H9 (cell line): ENCODE data around the gene KREMEN1. TPM values are rescaled to one million over a fixed set of nuclear protein-coding genes. Genes with fewer than 3 reads are reported as not detected.

Experiments
- DNase-seq: peaks from one replicate; pipeline ENCODE4 v3.0.0-alpha.2; 2017
- H2AFZ ChIP-seq: one replicate; pipeline ENCODE4 v1.6.1; 2013; ENCODE audit warnings: mild to moderate bottlenecking, low read length, control low read depth, moderate library complexity
- H2AK5ac ChIP-seq: 2 replicates; pipeline ENCODE4 v1.6.1; 2013; ENCODE audit warnings: low read length, control low read depth, mixed read lengths; ENCODE audit not compliant: insufficient read length
- H2BK120ac ChIP-seq: one replicate; pipeline ENCODE4 v1.6.1; 2013; ENCODE audit warnings: low read depth, mild to moderate bottlenecking, low read length, control low read depth, inconsistent platforms; ENCODE audit not compliant: poor library complexity, severe bottlenecking
- H2BK12ac ChIP-seq: 2 replicates; pipeline ENCODE4 v1.6.1; 2013; ENCODE audit warnings: low read length, control low read depth, mixed read lengths, low read depth; ENCODE audit not compliant: insufficient read length
- H2BK15ac ChIP-seq: 2 replicates; pipeline ENCODE4 v1.6.1; 2013; ENCODE audit warnings: low read depth, low read length, control low read depth
- H2BK20ac ChIP-seq: one replicate; pipeline ENCODE4 v1.6.1; 2013; ENCODE audit warnings: low read depth, mild to moderate bottlenecking, low read length, control low read depth, inconsistent platforms; ENCODE audit not compliant: poor library complexity, severe bottlenecking
- H2BK5ac ChIP-seq: 2 replicates; pipeline ENCODE4 v1.6.1; 2013; ENCODE audit warnings: low read length, control low read depth, mixed read lengths; ENCODE audit not compliant: insufficient read length
- H3K14ac ChIP-seq: 2 replicates; pipeline ENCODE4 v1.6.1; 2013; ENCODE audit warnings: low read length, control low read depth; ENCODE audit not compliant: insufficient read depth
- H3K18ac ChIP-seq: 2 replicates; pipeline ENCODE4 v1.6.1; 2013; ENCODE audit warnings: low read depth, mild to moderate bottlenecking, mixed read lengths, low read length, control low read depth; ENCODE audit not compliant: insufficient read length
- H3K23ac ChIP-seq: 2 replicates; pipeline ENCODE4 v1.6.1; 2013; ENCODE audit warnings: low read length, control low read depth, mixed read lengths, low read depth; ENCODE audit not compliant: insufficient read length
- H3K23me2 ChIP-seq: 2 replicates; pipeline ENCODE4 v1.6.1; 2013; ENCODE audit warnings: low read depth, mild to moderate bottlenecking, mixed read lengths, low read length, control low read depth; ENCODE audit not compliant: insufficient read length, poor library complexity, severe bottlenecking
- H3K27ac ChIP-seq: 2 replicates; pipeline ENCODE4 v1.5.1; 2013; ENCODE audit warnings: low read length, control low read depth, mixed read lengths, low read depth; ENCODE audit not compliant: insufficient read length
- H3K27me3 ChIP-seq: 2 replicates; pipeline ENCODE4 v1.6.1; 2013; ENCODE audit warnings: low read length, control low read depth, inconsistent platforms; ENCODE audit not compliant: insufficient read depth
- H3K4ac ChIP-seq: 2 replicates; pipeline ENCODE4 v1.6.1; 2013; ENCODE audit warnings: low read depth, mild to moderate bottlenecking, control low read depth, inconsistent platforms, low read length, moderate library complexity
- H3K4me1 ChIP-seq: 2 replicates; pipeline ENCODE4 v1.6.1; 2013; ENCODE audit warnings: low read length, control low read depth, inconsistent platforms; ENCODE audit not compliant: insufficient read depth
- H3K4me2 ChIP-seq: 2 replicates; pipeline ENCODE4 v1.6.1; 2013; ENCODE audit warnings: low read length, control low read depth, mixed read lengths; ENCODE audit not compliant: insufficient read length, insufficient read depth
- H3K56ac ChIP-seq: 2 replicates; pipeline ENCODE4 v1.6.1; 2013; ENCODE audit warnings: low read depth, mild to moderate bottlenecking, mixed read lengths, low read length, control low read depth; ENCODE audit not compliant: insufficient read length
- H3K79me1 ChIP-seq: 2 replicates; pipeline ENCODE4 v1.6.1; 2013; ENCODE audit warnings: low read depth, mild to moderate bottlenecking, moderate library complexity, low read length, control low read depth, inconsistent platforms; ENCODE audit not compliant: insufficient read depth, poor library complexity, severe bottlenecking
- H3K79me2 ChIP-seq: 2 replicates; pipeline ENCODE4 v1.6.1; 2013; ENCODE audit warnings: low read length, control low read depth, inconsistent platforms; ENCODE audit not compliant: insufficient read depth
- H3K9ac ChIP-seq: 2 replicates; pipeline ENCODE4 v1.6.1; 2013; ENCODE audit warnings: low read length, control low read depth, mixed read lengths; ENCODE audit not compliant: insufficient read length; ENCODE audit errors: extremely low read depth
- H3K9me3 ChIP-seq: one replicate; pipeline ENCODE4 v1.6.1; 2013; ENCODE audit warnings: low read depth, low read length, inconsistent platforms; ENCODE audit not compliant: control insufficient read depth
- H3T11ph ChIP-seq: one replicate; pipeline ENCODE4 v1.6.1; 2013; ENCODE audit warnings: mild to moderate bottlenecking, low read length, control low read depth, inconsistent platforms
- H4K20me1 ChIP-seq: one replicate; pipeline ENCODE4 v1.6.1; 2013; ENCODE audit not compliant: control insufficient read depth, insufficient read length, insufficient read depth
- H4K5ac ChIP-seq: 2 replicates; pipeline ENCODE4 v1.6.1; 2013; ENCODE audit warnings: low read depth, mild to moderate bottlenecking, mixed read lengths, low read length, control low read depth; ENCODE audit not compliant: insufficient read length
- H4K8ac ChIP-seq: replicated peaks from 2 replicates; pipeline ENCODE4 v1.6.1; 2013; ENCODE audit warnings: low read length, control low read depth, mixed read lengths, low read depth; ENCODE audit not compliant: insufficient read length
- H4K91ac ChIP-seq: 2 replicates; pipeline ENCODE4 v1.6.1; 2013; ENCODE audit warnings: low read depth, mild to moderate bottlenecking, moderate library complexity, mixed read lengths, low read length, control low read depth; ENCODE audit not compliant: insufficient read length
- H3K27ac Mint-ChIP-seq, 3 experiments: 2 replicates in 2 of 3; 3 replicates in 1 of 3; pipeline ENCODE4 v1.8.0; 2020 to 2021; ENCODE audit warnings: mixed read lengths in 3 of 3, mild to moderate bottlenecking in 1 of 3, moderate library complexity in 1 of 3
- H3K27me3 Mint-ChIP-seq: 2 replicates; pipeline ENCODE4 v1.8.0; 2021; ENCODE audit warnings: low read depth, mild to moderate bottlenecking, moderate library complexity, mixed read lengths
- H3K36me3 Mint-ChIP-seq, 3 experiments: 2 replicates in 2 of 3; 3 replicates in 1 of 3; pipeline ENCODE4 v1.8.0; 2020 to 2021; ENCODE audit warnings: low read depth in 3 of 3, mixed read lengths in 3 of 3; ENCODE audit not compliant: insufficient read depth in 1 of 3
- H3K4me1 Mint-ChIP-seq, 2 experiments: 2 replicates each; pipeline ENCODE4 v1.8.0; 2020; ENCODE audit warnings: mixed read lengths in 2 of 2
- H3K4me3 Mint-ChIP-seq, 2 experiments: 2 replicates in 1 of 2; 3 replicates in 1 of 2; pipeline ENCODE4 v1.8.0; 2020 to 2021; ENCODE audit warnings: mild to moderate bottlenecking in 2 of 2, mixed read lengths in 2 of 2, moderate library complexity in 1 of 2
- H3K9me3 Mint-ChIP-seq, 2 experiments: 2 replicates in 1 of 2; 3 replicates in 1 of 2; pipeline ENCODE4 v1.8.0; 2020; ENCODE audit warnings: mild to moderate bottlenecking in 2 of 2, mixed read lengths in 2 of 2, moderate library complexity in 1 of 2
- WGBS: extraction: QIAGEN DNeasy Blood & Tissue Kit; methylation state at CpG from one replicate; pipeline ENCODE4 v1.1.7; 2013; ENCODE audit warnings: missing lambda C conversion rate, low lambda C conversion rate, mixed read lengths; ENCODE audit not compliant: insufficient read length; ENCODE audit errors: extremely low coverage; 5-methylcytosine and 5-hydroxymethylcytosine counted together
- total RNA-seq: library from RNA; stranded (reverse); gene quantifications from 2 replicates; pipeline ENCODE4 v1.2.1, GENCODE V29; 2021
- TF ChIP-seq, protein P1 (sequence below): fragments of 200-600 bp; sonication (generic); conservative IDR thresholded peaks from 3 replicates; pipeline ENCODE4 v1.8.0; 2021; ENCODE audit warnings: antibody characterized with exemption, mild to moderate bottlenecking

The KREMEN1 gene
- total RNA-seq, 1 experiment from 2014 or later: 2.4 TPM

DNA sequence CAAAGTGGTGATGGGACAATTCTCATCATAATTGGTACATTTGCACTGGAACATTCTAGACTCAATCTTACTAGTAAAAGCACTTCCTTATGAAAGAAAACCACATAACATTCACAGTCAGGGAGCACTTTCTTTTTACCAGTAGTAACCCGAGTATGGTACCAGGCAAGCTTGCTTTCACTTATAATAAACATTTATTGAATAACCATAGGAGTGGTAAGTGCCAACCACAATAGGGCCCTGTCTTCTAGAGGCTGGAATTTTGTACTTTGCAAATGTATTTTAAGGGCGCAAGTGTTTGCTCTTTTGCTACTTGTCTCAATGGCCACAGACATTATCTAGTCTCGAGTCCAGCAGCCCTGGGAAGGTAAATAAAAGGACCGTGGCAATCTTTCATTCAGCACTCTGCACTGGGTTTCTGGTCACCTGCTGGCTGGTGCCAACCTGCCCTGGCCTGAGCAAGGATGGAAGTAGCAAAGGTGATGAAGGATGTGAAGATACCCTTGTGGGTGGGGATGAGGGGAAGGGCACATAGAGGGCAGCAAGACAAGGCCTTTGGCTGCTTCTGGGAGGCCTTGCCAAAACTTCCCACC, 35.4 kb upstream of the KREMEN1 start:
- no peaks in the 10 kb centered on the region for H3K23me2 ChIP-seq
- no peak overlapping the region for H3K4me3 Mint-ChIP-seq
- no peak overlapping the region for H4K5ac ChIP-seq
- H2BK5ac ChIP-seq: no peak overlapping the region
- H3K23ac ChIP-seq: no peak overlapping the region
- H2BK120ac ChIP-seq: no peak overlapping the region
- WGBS: no CpG with 5 or more reads among the region's 4 CpGs
- H3K79me2 ChIP-seq: peaks cover 2% of the 10 kb centered on the region; the same call in 1 of the 2 replicates
- no peak overlapping the region for H2BK12ac ChIP-seq
- no peak overlapping the region for H3K56ac ChIP-seq
- H3K4me2 ChIP-seq: no peak overlapping the region
- no peaks in the 10 kb centered on the region for H3K27me3 ChIP-seq
- no peaks in the 10 kb centered on the region for H4K20me1 ChIP-seq
- H3K36me3 Mint-ChIP-seq: peaks cover 0 to 8% (median 0%) of the 10 kb centered on the region in 3 experiments; a peak in 1 of 7 replicates
- no peaks in the 10 kb centered on the region for H3K27me3 Mint-ChIP-seq
- DNase-seq: no peak
- H3K27ac Mint-ChIP-seq: peak overlapping the region in 2 of 3 experiments; percentile 88 to 91; a peak in 2 of 7 replicates
- no peak overlapping the region for H3T11ph ChIP-seq
- H4K8ac ChIP-seq: no peak overlapping the region
- 0 out of 2 replicates have a peak, but pooled peaks cover 3% of the 10 kb centered on the region for H3K4me1 ChIP-seq
- TF ChIP-seq, protein P1, sequence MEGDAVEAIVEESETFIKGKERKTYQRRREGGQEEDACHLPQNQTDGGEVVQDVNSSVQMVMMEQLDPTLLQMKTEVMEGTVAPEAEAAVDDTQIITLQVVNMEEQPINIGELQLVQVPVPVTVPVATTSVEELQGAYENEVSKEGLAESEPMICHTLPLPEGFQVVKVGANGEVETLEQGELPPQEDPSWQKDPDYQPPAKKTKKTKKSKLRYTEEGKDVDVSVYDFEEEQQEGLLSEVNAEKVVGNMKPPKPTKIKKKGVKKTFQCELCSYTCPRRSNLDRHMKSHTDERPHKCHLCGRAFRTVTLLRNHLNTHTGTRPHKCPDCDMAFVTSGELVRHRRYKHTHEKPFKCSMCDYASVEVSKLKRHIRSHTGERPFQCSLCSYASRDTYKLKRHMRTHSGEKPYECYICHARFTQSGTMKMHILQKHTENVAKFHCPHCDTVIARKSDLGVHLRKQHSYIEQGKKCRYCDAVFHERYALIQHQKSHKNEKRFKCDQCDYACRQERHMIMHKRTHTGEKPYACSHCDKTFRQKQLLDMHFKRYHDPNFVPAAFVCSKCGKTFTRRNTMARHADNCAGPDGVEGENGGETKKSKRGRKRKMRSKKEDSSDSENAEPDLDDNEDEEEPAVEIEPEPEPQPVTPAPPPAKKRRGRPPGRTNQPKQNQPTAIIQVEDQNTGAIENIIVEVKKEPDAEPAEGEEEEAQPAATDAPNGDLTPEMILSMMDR: no peak
- no peak overlapping the region for H2AK5ac ChIP-seq
- H2AFZ ChIP-seq: no peak overlapping the region
- H2BK15ac ChIP-seq: no peak overlapping the region
- no peak overlapping the region for H3K4ac ChIP-seq
- peaks cover 4% of the 10 kb centered on the region for H3K79me1 ChIP-seq
- no peak overlapping the region for H3K18ac ChIP-seq
- no peak overlapping the region for H3K27ac ChIP-seq
- no peak overlapping the region for H4K91ac ChIP-seq
- H3K9ac ChIP-seq: no peak overlapping the region
- H3K4me1 Mint-ChIP-seq: peaks cover 15 to 19% of the 10 kb centered on the region in 2 experiments
- no peaks in the 10 kb centered on the region for H3K9me3 ChIP-seq
- H2BK20ac ChIP-seq: no peak overlapping the region
- no peak overlapping the region for H3K14ac ChIP-seq
- H3K9me3 Mint-ChIP-seq: no peaks in the 10 kb centered on the region
